NCI-H2081 (cell line): ENCODE data around the gene PPP2R5B.
A peak's percentile ranks its signal among the peaks of the same experiment; 100 is the strongest.

Experiments
- DNase-seq, 2 experiments: peaks; one replicate each; lab custom pipeline; 2025; lab: John Stamatoyannopoulos, UW

PPP2R5B gene

GRCh38 chr11:64888729-64889511 lies 35.6 kb upstream of the PPP2R5B start:
- DNase-seq: no peak

- no peak for DNase-seq
These were observed 34.0 kb upstream of the PPP2R5B start for GRCh38 chr11:64890522-64890939.

DNA sequence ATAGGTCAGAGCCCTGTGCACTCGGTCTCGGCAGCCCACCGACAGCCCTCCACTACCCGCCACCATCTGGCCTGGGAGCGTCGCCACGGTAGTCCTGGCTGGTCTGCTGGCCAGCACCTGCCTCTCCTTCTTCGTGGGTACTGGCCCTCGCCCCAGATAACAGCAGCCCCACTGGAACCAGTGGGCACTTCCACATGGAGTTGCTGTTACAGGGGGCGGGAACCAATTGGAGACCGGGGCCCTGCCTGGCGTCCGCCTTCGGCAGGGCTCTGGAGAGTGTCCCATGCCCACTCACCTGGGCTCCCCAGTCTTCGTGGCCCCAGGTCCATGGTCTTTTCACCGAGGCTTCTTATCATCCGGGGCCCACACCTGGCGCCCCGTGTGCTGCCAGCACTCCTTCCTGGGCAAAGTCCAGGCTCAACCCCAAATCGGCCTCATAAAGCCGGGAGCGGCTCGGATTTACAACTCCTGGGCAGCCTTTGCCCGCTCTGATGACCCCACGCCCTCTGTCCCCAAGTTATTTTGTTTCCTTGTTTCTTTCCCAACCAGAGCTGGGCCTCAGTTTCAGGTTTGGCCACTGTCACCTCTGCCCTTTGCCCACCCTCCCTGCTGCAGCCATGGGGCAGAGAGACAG lies 33.2 kb upstream of the PPP2R5B start:
- no peak for DNase-seq

- no peak for DNase-seq
These were observed 32.6 kb upstream of the PPP2R5B start for GRCh38 chr11:64891880-64892279.

GRCh38 chr11:64892411-64892831 lies 32.1 kb upstream of the PPP2R5B start:
- DNase-seq: no peak

- no peak for DNase-seq
These were observed 31.7 kb upstream of the PPP2R5B start for GRCh38 chr11:64892838-64893193.

DNA sequence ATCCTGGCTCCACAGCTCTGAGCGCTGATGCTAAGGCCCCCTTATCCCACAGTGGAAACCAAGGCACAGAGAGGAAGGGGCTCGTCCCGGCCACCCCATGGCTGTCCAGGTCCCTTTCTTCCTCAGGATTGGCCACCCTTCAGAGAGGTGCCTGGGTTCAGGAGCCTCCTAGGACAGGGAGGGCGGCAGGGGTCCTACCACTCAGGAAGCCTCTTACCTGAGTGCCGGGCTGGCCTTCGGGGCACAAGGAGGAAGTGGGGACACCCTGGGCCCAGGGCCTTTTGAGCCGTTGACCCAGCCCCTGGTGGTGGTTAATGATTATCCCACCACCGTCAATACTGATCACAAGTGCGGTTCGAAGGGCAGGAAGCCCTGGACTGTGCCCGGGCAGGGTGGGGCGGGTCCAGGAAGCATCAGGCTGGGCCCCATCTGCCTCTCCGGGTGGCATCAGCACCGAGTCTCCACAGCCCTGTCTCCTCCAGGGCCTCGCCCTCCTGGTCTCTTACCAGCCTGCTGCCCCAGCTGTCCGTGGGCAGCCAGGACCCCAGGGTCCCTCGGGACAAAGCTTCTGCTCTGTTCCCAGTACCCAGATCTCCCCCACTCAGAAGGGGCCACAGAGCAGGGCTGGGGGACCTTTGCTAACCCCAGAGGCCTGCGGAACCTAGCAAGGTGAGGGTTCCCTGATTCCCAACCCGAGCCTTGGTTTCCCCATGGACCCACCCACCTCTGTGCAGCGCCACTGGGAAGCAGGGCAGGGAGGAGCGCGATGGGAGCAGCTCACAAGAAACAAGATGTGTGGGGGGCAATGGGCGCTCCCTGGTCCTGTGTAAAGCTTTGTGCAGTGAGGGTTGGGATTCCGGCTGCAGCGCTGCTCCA lies 31.1 kb upstream of the PPP2R5B start:
- no peak for DNase-seq

DNA sequence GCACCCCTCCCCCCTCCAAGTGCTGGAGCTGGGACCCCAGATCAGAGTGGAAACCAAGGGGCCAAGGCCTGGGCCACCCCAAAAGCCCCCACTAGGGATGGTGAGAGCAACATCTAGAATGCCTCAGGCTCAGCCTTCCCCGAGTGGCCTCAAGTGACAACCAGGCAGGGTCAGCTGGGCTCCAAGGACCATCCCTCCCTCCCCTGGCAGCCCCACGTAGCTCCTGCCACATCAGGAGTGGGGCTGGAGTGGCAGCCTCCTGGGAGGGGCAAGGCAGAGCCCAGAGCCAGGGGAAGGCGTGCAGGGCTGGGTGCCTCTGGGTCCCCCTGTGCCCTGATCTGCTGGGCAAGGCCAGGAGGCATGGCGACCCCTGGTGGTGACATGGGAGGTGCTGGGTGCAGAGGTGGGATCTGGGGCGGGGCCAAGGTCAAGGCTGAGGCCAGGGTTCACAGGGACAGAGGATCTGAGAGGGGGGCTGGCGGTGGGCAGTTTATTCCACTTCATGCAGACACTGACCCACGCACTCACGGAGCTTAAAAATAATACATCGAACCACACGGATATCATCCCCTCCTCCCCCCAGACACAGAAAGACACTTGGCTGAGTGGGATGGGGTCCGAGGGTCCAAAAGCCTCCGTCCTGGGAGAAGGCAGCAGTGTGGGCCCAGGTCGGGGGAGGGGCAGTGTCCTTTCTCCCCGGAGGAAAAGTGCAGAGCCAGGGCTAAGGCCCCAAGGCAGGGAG lies 30.2 kb upstream of the PPP2R5B start:
- DNase-seq: peak; percentile 20 to 37

- no peak for DNase-seq
These were observed 29.6 kb upstream of the PPP2R5B start for GRCh38 chr11:64894812-64895452.

GRCh38 chr11:64896448-64897022 lies 28.0 kb upstream of the PPP2R5B start:
- no peak for DNase-seq

- no peak for DNase-seq
These were observed 27.0 kb upstream of the PPP2R5B start for GRCh38 chr11:64897381-64898075.

- no peak for DNase-seq
These were observed 26.4 kb upstream of the PPP2R5B start for GRCh38 chr11:64898076-64898445.

GRCh38 chr11:64898541-64898940 lies 25.9 kb upstream of the PPP2R5B start:
- DNase-seq: no peak

DNA sequence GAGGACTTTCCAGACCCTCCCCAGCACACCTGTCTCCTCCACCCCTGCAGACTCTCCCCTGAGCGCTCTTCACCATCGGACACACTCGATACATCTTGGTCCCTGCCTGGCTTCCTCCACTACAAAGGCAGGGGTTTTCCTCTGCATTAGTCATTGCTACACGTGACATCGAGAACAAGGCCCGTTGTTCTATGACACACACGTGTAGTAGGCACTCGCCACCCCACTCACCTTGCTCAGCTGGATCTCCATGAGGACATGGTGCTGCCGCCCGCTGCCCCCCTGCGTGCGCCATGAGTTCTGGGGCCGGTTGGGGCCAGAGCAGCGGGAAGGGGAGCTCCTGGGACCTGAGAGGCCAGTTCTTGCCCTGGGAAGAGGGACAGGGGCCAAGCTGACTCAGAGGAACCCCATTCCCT lies 24.2 kb upstream of the PPP2R5B start:
- no peak for DNase-seq

- no peak for DNase-seq
These were observed 23.7 kb upstream of the PPP2R5B start for GRCh38 chr11:64900774-64901173.

GRCh38 chr11:64902102-64902900 lies 22.2 kb upstream of the PPP2R5B start:
- DNase-seq: no peak

- DNase-seq: no peak
These were observed 21.1 kb upstream of the PPP2R5B start for GRCh38 chr11:64903291-64903833.

DNA sequence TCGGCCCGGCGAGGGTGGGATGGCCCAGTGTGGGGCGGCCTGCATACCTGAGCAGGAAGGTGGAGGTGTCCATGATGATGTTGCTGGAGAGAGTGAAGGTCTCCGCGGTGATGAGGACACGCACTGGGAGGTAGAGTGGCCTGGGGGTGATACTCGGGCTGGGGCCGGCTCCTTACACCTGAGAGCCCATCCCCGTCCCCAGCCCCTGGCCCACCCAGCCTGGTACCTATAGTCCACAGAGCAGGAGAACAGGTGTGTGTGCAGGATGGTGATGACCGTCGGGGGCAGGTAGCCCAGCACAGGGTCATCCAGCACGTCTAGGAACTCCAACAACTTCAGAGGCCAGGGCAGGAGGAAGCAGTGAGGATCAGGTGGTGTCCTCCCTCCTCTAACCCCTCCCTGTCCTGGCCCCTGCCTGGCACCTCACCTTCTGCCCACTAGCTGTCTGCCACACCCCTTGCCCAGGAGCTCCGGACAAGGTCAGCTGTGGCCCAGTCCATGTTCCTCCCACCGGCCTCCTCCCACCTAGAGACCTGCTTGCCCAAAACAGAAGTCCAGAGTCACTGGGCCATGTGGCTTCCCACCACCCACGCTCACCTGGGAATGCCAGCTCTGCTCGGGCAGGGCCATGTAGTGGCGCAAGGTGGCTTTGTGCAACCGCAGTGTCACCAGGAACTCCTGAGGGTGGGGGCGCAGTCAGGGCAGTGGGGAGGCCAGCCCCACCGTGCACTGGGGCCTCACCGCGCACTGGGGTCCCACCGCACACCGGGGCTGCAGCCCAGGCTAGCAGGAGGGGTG lies 18.8 kb upstream of the PPP2R5B start:
- no peak for DNase-seq

DNA sequence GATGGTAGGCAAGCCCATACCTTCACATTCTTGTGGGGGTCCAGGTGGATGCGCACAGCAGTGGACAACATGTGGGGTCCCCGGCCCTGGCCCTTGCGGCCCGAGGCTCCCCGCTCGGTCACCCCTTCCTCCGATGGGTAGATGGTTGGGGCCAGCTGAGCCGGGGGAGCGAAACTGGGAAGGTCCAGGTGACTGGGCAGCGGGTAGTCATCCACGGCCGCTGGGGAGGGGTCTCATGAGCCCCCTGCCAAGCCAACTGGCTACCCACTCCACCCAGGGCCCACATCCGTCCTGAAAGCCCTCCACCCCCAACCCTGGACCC lies 18.2 kb upstream of the PPP2R5B start:
- DNase-seq: no peak
